HG02610 (cell line): ENCODE measurements around the gene KLF1.

Source experiments
- ATAC-seq: cut with Tn5 transposase; IDR thresholded peaks from one replicate; pipeline ENCODE4 v1.9.1; 2021; ENCODE audit warnings: mild to moderate bottlenecking, moderate library complexity; ENCODE audit not compliant: unreplicated experiment

The KLF1 gene

GRCh38 chr19:12838886-12839756 lies 47.9 kb downstream of the KLF1 start:
- ATAC-seq, result no peak

GRCh38 chr19:12838182-12838885 lies 48.7 kb downstream of the KLF1 start, which contains the start of gene MAST1:
Gene MAST1, plus strand, starts transcription at chr19:12838515. Its CDS starts 58 bp downstream, at chr19:12838573.
- ATAC-seq, result no peak

GRCh38 chr19:12837225-12837624 lies 49.8 kb downstream of the KLF1 start:
- ATAC-seq, result no peak

- no peak for ATAC-seq
Observed at GRCh38 chr19:12836529-12836863, 50.5 kb downstream of the KLF1 start.

GRCh38 chr19:12834976-12835757 lies 51.8 kb downstream of the KLF1 start:
- ATAC-seq, result no peak

GRCh38 chr19:12834566-12834943 lies 52.4 kb downstream of the KLF1 start, which contains the start of gene RTBDN:
Gene RTBDN, minus strand, starts transcription at chr19:12834579. Its CDS starts 4,600 bp downstream, at chr19:12829979.
- no peak for ATAC-seq
